Heart left ventricle (tissue), 16 donors: ENCODE measurements around the gene TMIGD2. TPM values are rescaled to one million over a fixed set of nuclear protein-coding genes. Genes with fewer than 3 reads are reported as not detected.
"Not testable (repeated sequence)": the region's sequence is repeated elsewhere in the genome, so short reads cannot be mapped to it uniquely, and the experiment has no call there.

ENCODE experiments used
- ATAC-seq, 4 donors: fragments of 200-7000 bp; cut with Tn5 transposase; one replicate each; pipeline ENCODE4 v1.9.1; 2020 to 2022; ENCODE audit warnings: moderate library complexity in 4 of 4, mild to moderate bottlenecking in 3 of 4, moderate number of reproducible peaks in 1 of 4
- DNase-seq, 5 donors: peaks; one replicate each; pipeline ENCODE4 v3.0.0-alpha.2; 2020
- H3K27ac ChIP-seq, 12 donors: fragments of 200-600 bp; sonication (generic) in 4 of 12; one replicate each; pipeline versions ENCODE4 v1.5.0 to v1.8.0; 2016 to 2022; ENCODE audit warnings: mild to moderate bottlenecking in 2 of 12
- H3K27me3 ChIP-seq, 9 donors: fragments of 200-600 bp; sonication (generic) in 2 of 9; one replicate each; pipeline versions ENCODE4 v1.5.1 to v1.8.0; 2016 to 2022; ENCODE audit warnings: mild to moderate bottlenecking in 3 of 9
- H3K36me3 ChIP-seq, 9 donors: fragments of 200-600 bp; sonication (generic) in 2 of 9; one replicate each; pipeline versions ENCODE4 v1.5.0 to v1.8.0; 2018 to 2022; ENCODE audit warnings: mild to moderate bottlenecking in 2 of 9
- H3K4me1 ChIP-seq, 12 donors: fragments of 200-600 bp; sonication (generic) in 4 of 12; one replicate each; pipeline versions ENCODE4 v1.5.0 to v1.8.0; 2016 to 2022; ENCODE audit warnings: mild to moderate bottlenecking in 3 of 12
- H3K4me3 ChIP-seq, 12 donors: fragments of 200-600 bp; sonication (generic) in 4 of 12; one replicate each; pipeline versions ENCODE4 v1.5.0 to v1.8.0; 2017 to 2022; ENCODE audit warnings: mild to moderate bottlenecking in 9 of 12, moderate library complexity in 4 of 12
- H3K9me3 ChIP-seq, 12 donors: fragments of 200-600 bp; sonication (generic) in 4 of 12; one replicate each; pipeline versions ENCODE4 v1.5.0 to v1.8.0; 2016 to 2022; ENCODE audit warnings: mild to moderate bottlenecking in 1 of 12
- POLR2A ChIP-seq, 2 donors: fragments of 450-650 bp; IDR thresholded peaks; one replicate each; pipeline ENCODE4 v1.6.1; 2017; ENCODE audit warnings: antibody characterized with exemption in 2 of 2, mild to moderate bottlenecking in 2 of 2, moderate library complexity in 2 of 2
- WGBS, 4 donors: extraction: QIAGEN DNeasy Blood & Tissue Kit in 2 of 4; methylation state at CpG; one replicate each; pipeline versions ENCODE4 v1.1.5 to v1.1.7; 2013 to 2018; 5-methylcytosine and 5-hydroxymethylcytosine counted together
- intact Hi-C, 10 donors: fragments of 100-400 bp; cut with DNase I; formaldehyde crosslinking; loops; one replicate each; pipeline versions ENCODE4 v1.11.1 to v1.14.2; 2022
- polyA plus RNA-seq, 2 donors: library from polyadenylated mRNA; stranded (reverse); fragments of 200-250 nt; gene quantifications; one replicate each; pipeline ENCODE4 v1.2.3, GENCODE V29; 2013
- total RNA-seq, 9 donors: library from RNA; depleted of rRNA in 2 of 9; stranded (reverse); fragments of >200 nt in 2 of 9; fragmentation: NEBNext Ultra II Directional in 3 of 9; extraction: Animal tissue kit (Norgen Biotek cat#: 25700) in 3 of 9; gene quantifications; one replicate each; pipeline versions ENCODE4 v1.1.0 to v1.2.4, GENCODE V29; 2016 to 2023
- TF ChIP-seq, protein P1 (sequence below), 12 donors: fragments of 200-600 bp; sonication (generic) in 4 of 12; IDR thresholded peaks; one replicate each; pipeline versions ENCODE4 v1.5.0 to v1.8.0; 2018 to 2022; ENCODE audit warnings: antibody characterized with exemption in 12 of 12, mild to moderate bottlenecking in 5 of 12
- donor health status: ischemic (EF 13 %, LVEDD 7.1; RV severe dilation, severe dysfunction).
- donor health status: healthy with polysubstance abuse.
- donor health status: DM: no; HTN: yes; CAD: no.
- donor health status: DM: no; HTN: no; CAD: no.
- donor health status: ischemic (EF 25% LVEDD 6.9; RV normal size, moderate dysfunction).
- donor health status: ischemic (EF 25% LVEDD 5.7; RV mildly dilated, moderate dysfunction).
- donor health status: healthy.
- donor health status: DM: yes; HTN: yes; CAD: no.
- donor health status: ischemic (EF 35%, LVEDD 5.7; RV mildly dilated, moderate dysfunction).
- donor health status: nonischemic (EF 11% LVEDD 7.7; RV severe dilation, severe dysfunction).
- donor health status: DM: yes; HTN: yes; CAD: no.
- donor health status: PGD.
- donor health status: ischemic (EF 29% LVEDD 5.4; RV normal size, mild dysfunction).
- donor health status: nonischemic (EF 23%, LVEDD 6.1; RV moderate dilation, normal function).

TMIGD2 gene
- total and polyA plus RNA-seq, 11 donors, result 0.06 to 0.67 (median 0.25) TPM; not detected in 7

DNA sequence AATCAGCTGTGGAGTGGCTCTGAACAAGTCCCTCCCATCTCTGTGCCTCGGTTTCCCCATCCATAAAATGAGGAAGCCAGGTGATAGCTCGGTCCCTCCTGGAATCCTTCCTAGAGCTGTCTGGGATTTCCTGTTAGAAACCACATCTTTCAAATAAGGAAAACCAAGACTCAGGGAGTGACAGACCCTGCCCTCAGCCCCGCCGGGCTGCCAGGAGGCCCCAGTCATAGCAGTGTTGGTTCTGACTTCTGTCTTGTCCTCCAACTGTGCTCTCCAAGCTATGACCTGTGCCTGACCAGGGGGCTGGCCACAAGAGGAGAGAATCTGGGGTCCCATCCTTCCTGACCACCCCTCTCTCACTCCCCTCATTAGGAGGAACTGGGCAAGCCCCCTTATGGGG lies 24.2 kb downstream of the TMIGD2 start:
- Histone ChIP-seq H3K36me3 (no peaks in the 10 kb centered on the region), H3K4me3 (no peak overlapping the region), H3K4me1 (peaks cover 0 to 22% (median 9%) of the 10 kb centered on the region in 12 donors), H3K27me3 (peaks cover 14 to 51% (median 33%) of the 10 kb centered on the region in 9 donors), H3K27ac (no peak overlapping the region), H3K9me3 (no peaks in the 10 kb centered on the region)
- ATAC-seq, result no peak
- DNase-seq, result no peak
- WGBS, 4 donors, result 33 to 36% (median 35%) methylated on average over 4 of the region's 4 CpGs
- TF ChIP-seq, protein P1, sequence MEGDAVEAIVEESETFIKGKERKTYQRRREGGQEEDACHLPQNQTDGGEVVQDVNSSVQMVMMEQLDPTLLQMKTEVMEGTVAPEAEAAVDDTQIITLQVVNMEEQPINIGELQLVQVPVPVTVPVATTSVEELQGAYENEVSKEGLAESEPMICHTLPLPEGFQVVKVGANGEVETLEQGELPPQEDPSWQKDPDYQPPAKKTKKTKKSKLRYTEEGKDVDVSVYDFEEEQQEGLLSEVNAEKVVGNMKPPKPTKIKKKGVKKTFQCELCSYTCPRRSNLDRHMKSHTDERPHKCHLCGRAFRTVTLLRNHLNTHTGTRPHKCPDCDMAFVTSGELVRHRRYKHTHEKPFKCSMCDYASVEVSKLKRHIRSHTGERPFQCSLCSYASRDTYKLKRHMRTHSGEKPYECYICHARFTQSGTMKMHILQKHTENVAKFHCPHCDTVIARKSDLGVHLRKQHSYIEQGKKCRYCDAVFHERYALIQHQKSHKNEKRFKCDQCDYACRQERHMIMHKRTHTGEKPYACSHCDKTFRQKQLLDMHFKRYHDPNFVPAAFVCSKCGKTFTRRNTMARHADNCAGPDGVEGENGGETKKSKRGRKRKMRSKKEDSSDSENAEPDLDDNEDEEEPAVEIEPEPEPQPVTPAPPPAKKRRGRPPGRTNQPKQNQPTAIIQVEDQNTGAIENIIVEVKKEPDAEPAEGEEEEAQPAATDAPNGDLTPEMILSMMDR (IDR thresholded peaks at IDR 0.05), result no peak
- TF ChIP-seq POLR2A (IDR thresholded peaks at IDR 0.05), result no peak
- intact Hi-C loops, result loop anchor here in 2 of 10 donors (10.0 kb wide), 1 partner anchor 247 kb away; no protein-coding TSS in a partner anchor

DNA sequence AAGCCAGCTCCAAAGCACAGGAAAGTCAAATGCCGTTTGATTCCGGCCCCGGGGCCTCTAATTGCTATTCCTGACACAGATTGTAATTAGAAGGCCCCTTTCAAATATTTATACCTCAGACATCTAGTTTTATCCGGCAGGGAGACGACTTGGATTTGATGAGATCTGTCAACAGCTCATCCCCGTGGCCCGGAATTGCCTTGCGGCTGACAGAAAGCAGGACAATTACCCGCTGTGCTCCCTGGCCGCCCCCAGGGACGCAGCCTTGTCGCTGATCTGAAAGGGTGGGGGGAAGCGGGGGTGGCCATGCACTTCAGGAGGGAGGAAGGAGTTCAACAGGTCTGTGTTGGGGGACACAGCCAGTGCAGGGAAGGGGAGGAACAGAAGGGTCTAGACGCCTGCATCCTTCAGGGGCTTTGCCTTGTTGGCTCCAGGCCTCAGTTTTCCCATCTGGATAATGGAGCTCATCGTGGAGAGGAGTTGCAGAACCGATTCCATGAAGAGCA lies 24.9 kb downstream of the TMIGD2 start:
- no peak for TF ChIP-seq POLR2A (IDR thresholded peaks at IDR 0.05)
- TF ChIP-seq, protein P1 (IDR thresholded peaks at IDR 0.05), result no peak
- peaks cover 0 to 22% (median 9%) of the 10 kb centered on the region in 12 donors for H3K4me1 ChIP-seq
- 15 to 20% (median 17%) methylated on average over 16 of the region's 16 CpGs for WGBS, 4 donors
- no peak for ATAC-seq
- DNase-seq, result no peak
- intact Hi-C loops, result loop anchor here in 2 of 10 donors (10.0 kb wide), 1 partner anchor 248 kb away; no protein-coding TSS in a partner anchor
- peaks cover 0 to under 1% (median 0%) of the 10 kb centered on the region in 12 donors for H3K9me3 ChIP-seq
- no peak overlapping the region for H3K4me3 ChIP-seq
- H3K27me3 ChIP-seq, result peaks cover 14 to 46% (median 33%) of the 10 kb centered on the region in 9 donors
- peaks cover 0 to 5% (median 0%) of the 10 kb centered on the region in 9 donors for H3K36me3 ChIP-seq
- H3K27ac ChIP-seq, result no peak overlapping the region

DNA sequence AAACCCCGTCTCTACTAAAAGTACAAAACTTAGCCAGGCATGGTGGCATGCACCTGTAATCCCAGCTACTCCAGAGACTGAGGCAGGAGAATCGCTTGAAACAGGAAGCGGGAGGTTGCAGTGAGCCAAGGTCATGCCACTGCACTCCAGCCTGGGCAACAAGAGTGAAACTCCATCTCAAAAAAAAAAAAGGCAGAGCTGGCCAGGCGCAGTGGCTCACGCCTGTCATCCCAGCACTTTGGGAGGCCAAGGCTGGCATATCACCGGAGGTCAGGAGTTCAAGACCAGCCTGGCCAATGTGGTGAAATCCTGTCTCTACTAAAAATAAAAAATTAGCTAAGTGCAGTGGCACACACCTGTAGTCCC lies 27.9 kb downstream of the TMIGD2 start:
- peaks cover 3 to 21% (median 8%) of the 10 kb centered on the region in 9 donors for H3K27me3 ChIP-seq
- H3K36me3 ChIP-seq, result peaks cover 0 to 31% (median 14%) of the 10 kb centered on the region in 9 donors
- intact Hi-C loops, result loop anchor here in 2 of 10 donors (10.0 kb wide), 1 partner anchor 250 kb away; no protein-coding TSS in a partner anchor
- peaks cover 0 to 13% (median 3%) of the 10 kb centered on the region in 12 donors for H3K4me1 ChIP-seq
- H3K4me3 ChIP-seq, DNase-seq, H3K27ac ChIP-seq, ATAC-seq, H3K9me3 ChIP-seq: not testable (repeated sequence)
- 77 to 88% (median 86%) methylated on average over 6 of the region's 6 CpGs for WGBS, 4 donors

DNA sequence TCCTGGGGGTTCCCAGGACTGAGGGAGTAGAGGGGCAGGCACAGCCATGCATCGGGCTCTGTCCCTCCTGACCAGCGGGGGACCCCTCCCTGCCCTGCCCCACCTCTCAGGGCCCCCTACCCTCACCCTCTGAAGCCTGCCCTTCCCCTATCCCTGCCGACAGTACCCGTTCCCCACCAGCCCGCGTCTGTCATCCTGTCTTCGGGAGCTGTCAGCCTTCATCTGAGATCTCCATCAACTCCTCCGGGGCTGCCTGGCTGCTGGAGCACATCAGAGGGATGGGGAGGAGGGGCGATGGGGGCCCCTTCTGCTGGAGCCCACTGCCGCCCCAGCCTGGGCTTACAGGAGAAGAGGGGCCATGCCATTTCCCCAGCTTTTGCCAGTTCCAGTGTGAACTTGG lies 29.3 kb downstream of the TMIGD2 start:
- DNase-seq, result no peak
- peaks cover 0 to 45% (median 27%) of the 10 kb centered on the region in 9 donors for H3K36me3 ChIP-seq
- H3K27me3 ChIP-seq, result peaks cover 0 to 7% (median 0%) of the 10 kb centered on the region in 9 donors
- 44 to 58% (median 54%) methylated on average over 8 to 10 of the region's 10 CpGs for WGBS, 4 donors
- intact Hi-C loops, result loop anchor here in 2 of 10 donors (10.0 kb wide), 1 partner anchor 252 kb away; no protein-coding TSS in a partner anchor
- no peak overlapping the region for H3K4me3 ChIP-seq
- peak in 1 of 4 donors; percentile 29 for ATAC-seq
- peaks cover 0 to 6% (median 0%) of the 10 kb centered on the region in 12 donors for H3K9me3 ChIP-seq
- TF ChIP-seq, protein P1 (IDR thresholded peaks at IDR 0.05), result no peak
- TF ChIP-seq POLR2A (IDR thresholded peaks at IDR 0.05), result no peak
- no peak overlapping the region for H3K27ac ChIP-seq
- peaks cover 0 to 3% (median 0%) of the 10 kb centered on the region in 12 donors for H3K4me1 ChIP-seq
